Uterus (tissue), 4 donors: ENCODE measurements around the gene EFTUD2. TPM values are rescaled to one million over a fixed set of nuclear protein-coding genes. Genes with fewer than 3 reads are reported as not detected.

Experiments used
- DNase-seq, 2 donors: peaks; one replicate each; pipeline ENCODE4 v3.0.0-alpha.2; 2019 to 2020
- H3K27ac ChIP-seq, 2 donors: fragments of 200-600 bp; sonication (generic); 1 replicate in 1 of 2; 2 replicates in 1 of 2; pipeline ENCODE4 v1.5.1; 2016 to 2018
- H3K27me3 ChIP-seq, 2 donors: fragments of 200-600 bp; sonication (generic); one replicate each; pipeline ENCODE4 v1.5.1; 2018 to 2019; ENCODE audit warnings: control low read depth in 1 of 2
- H3K36me3 ChIP-seq, 2 donors: fragments of 200-600 bp; sonication (generic); one replicate each; pipeline ENCODE4 v1.5.1; 2019; ENCODE audit warnings: control low read depth in 1 of 2
- H3K4me1 ChIP-seq, 2 donors: fragments of 200-600 bp; sonication (generic); one replicate each; pipeline ENCODE4 v1.5.1; 2018 to 2019; ENCODE audit warnings: control low read depth in 1 of 2
- H3K4me3 ChIP-seq, 2 donors: fragments of 200-600 bp; sonication (generic); 1 replicate in 1 of 2; 2 replicates in 1 of 2; pipeline ENCODE4 v1.5.1; 2018 to 2019; ENCODE audit warnings: mild to moderate bottlenecking in 1 of 2
- H3K9me3 ChIP-seq, 2 donors: fragments of 200-600 bp; sonication (generic); one replicate each; pipeline ENCODE4 v1.5.1; 2019; ENCODE audit warnings: control low read depth in 1 of 2
- POLR2A ChIP-seq, 2 donors: fragments of 450-650 bp; IDR thresholded peaks; one replicate each; pipeline ENCODE4 v1.6.1; 2016; ENCODE audit warnings: antibody characterized with exemption in 2 of 2, mild to moderate bottlenecking in 1 of 2, moderate library complexity in 1 of 2
- intact Hi-C: fragments of 100-400 bp; cut with DNase I; formaldehyde crosslinking; loops from one replicate; pipeline ENCODE4 v1.15.1; 2023; ENCODE audit warnings: low total_unique reads
- total RNA-seq, 4 donors: library from RNA; depleted of rRNA in 3 of 4; stranded (reverse); fragments of >200 nt in 3 of 4; gene quantifications; one replicate each; pipeline versions ENCODE4 v1.1.0 to v1.2.4, GENCODE V29; 2014 to 2023
- TF ChIP-seq, protein P1 (sequence below), 4 experiments: fragments of 200-600 bp in 2 of 4; fragments of 450-650 bp in 2 of 4; sonication (generic) in 2 of 4; IDR thresholded peaks; one replicate each; pipeline ENCODE4 v1.5.1; 2016 to 2019; ENCODE audit warnings: antibody characterized with exemption in 4 of 4, mild to moderate bottlenecking in 2 of 4, moderate library complexity in 1 of 4
- donor health status: DM: yes; HTN: yes; CAD: no.

Gene EFTUD2
- total RNA-seq, 4 donors from 2014 or later: 12.4 to 129 (median 64.7) TPM

DNA sequence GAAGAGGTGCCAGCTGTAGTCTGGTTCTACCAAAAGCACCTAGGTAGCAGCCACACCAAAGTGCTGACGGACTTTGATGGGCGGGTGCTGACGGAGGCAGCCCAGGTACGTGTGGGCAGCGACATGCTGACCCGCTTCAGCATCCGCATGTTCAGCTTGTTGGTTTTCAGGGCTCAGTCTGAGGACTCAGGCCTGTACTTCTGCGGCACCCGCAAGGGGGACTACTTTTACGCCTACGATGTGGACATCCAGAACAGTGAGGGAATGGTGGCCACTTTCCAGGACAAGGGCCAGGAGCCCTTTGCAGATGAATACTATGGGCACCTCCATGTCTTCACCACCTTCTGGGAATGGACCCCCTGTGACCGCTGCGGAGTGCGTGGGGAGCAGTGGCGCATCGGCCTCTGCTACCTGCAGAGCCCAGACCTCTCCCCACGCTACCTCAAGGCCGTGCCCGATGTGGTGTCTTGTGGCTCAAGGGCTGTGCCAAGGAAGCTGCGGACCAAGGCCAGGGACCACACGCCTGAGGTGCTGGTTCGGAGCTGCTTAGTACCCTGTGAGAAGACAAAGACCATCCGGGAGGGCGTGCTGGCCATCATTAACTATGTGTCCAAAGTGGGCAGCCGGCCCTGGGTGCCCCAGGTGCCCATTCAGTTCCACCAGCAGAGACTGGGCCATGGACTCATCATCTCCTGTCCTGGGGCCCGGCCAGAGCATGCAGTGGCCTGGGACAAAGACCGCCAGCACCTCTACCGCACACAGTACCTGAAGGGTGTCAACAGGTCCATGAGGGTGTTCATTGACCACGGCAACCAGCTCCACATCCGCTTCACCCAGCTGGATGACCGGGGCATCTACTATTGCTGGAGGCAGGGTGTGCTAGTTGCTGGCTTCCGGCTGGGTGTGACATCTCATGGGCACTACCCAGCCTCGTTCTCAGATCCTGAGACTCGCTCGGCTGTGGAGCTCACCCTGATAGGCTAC, 5.0 kb upstream of the EFTUD2 start:
- H3K4me3 ChIP-seq: no peak overlapping the region
- H3K4me1 ChIP-seq: no peaks in the 10 kb centered on the region
- no peaks in the 10 kb centered on the region for H3K36me3 ChIP-seq
- TF ChIP-seq POLR2A (IDR thresholded peaks at IDR 0.05): no peak
- TF ChIP-seq, protein P1, sequence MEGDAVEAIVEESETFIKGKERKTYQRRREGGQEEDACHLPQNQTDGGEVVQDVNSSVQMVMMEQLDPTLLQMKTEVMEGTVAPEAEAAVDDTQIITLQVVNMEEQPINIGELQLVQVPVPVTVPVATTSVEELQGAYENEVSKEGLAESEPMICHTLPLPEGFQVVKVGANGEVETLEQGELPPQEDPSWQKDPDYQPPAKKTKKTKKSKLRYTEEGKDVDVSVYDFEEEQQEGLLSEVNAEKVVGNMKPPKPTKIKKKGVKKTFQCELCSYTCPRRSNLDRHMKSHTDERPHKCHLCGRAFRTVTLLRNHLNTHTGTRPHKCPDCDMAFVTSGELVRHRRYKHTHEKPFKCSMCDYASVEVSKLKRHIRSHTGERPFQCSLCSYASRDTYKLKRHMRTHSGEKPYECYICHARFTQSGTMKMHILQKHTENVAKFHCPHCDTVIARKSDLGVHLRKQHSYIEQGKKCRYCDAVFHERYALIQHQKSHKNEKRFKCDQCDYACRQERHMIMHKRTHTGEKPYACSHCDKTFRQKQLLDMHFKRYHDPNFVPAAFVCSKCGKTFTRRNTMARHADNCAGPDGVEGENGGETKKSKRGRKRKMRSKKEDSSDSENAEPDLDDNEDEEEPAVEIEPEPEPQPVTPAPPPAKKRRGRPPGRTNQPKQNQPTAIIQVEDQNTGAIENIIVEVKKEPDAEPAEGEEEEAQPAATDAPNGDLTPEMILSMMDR (IDR thresholded peaks at IDR 0.05): no peak
- DNase-seq: peak in 1 of 2 donors; percentile 13
- no peaks in the 10 kb centered on the region for H3K27me3 ChIP-seq
- H3K9me3 ChIP-seq: no peaks in the 10 kb centered on the region
- H3K27ac ChIP-seq: no peak overlapping the region
- intact Hi-C loops: no loop called here

DNA sequence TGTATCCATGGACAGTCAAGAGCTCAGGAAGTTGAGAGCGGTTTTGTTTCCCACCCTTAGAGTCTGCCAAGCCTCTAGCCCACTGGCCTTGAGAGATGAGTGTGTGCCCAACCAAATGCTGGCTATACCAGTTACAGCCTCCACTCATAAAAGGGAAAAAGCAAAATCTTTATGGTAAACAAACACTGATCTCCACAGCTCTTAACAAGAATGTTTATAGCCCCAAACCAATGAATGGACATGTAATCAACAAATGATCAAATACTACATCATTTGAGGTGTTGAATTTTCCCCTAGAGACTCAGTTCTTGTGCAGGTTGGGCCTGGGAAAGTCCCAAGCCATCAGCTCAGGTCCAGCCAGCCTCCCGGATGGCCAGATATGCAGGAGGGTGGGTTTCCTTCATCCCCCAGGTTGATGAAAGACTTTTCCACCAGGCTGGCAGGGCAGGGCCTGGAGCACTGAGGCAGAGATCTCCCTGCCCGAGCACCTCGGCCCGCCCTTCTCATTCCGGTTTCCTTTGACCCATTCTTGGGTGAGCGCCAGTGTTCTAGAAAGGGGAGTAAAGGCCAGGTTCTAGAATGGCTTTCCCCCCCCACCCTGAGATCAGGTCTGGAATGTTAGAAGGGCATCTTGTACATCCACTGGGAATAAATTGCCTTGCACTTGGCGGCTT, 3.9 kb upstream of the EFTUD2 start:
- Histone ChIP-seq H3K9me3 (no peaks in the 10 kb centered on the region), H3K4me3 (no peak overlapping the region), H3K4me1 (no peaks in the 10 kb centered on the region), H3K27me3 (no peaks in the 10 kb centered on the region), H3K27ac (no peak overlapping the region), H3K36me3 (no peaks in the 10 kb centered on the region)
- intact Hi-C loops: no loop called here
- TF ChIP-seq, protein P1 (IDR thresholded peaks at IDR 0.05): no peak
- TF ChIP-seq POLR2A (IDR thresholded peaks at IDR 0.05): no peak
- DNase-seq: no peak

DNA sequence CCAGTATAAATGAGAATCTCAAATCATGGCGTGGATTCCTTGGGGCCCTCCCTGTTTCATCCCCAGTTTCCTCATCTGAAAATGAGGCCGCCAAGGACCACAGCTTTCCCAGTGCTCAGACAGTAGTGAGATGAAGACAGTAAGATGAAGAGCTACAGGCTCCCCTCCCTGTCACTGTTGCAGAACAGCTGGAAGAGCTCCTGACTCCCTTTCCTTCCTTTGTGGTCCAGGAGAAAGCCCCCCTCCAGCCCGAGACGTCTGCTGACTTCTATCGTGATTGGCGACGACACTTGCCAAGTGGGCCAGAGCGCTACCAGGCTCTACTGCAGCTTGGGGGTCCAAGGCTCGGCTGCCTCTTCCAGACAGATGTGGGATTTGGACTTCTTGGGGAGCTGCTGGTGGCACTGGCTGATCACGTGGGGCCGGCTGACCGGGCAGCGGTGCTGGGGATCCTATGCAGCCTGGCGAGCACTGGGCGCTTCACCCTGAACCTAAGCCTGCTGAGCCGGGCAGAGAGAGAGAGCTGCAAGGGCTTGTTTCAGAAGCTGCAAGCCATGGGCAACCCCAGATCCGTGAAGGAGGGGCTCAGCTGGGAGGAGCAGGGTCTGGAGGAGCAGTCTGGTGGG, 3.0 kb upstream of the EFTUD2 start:
- Histone ChIP-seq H3K4me3 (no peak overlapping the region), H3K27me3 (no peaks in the 10 kb centered on the region), H3K36me3 (no peaks in the 10 kb centered on the region), H3K4me1 (no peaks in the 10 kb centered on the region), H3K9me3 (no peaks in the 10 kb centered on the region), H3K27ac (no peak overlapping the region)
- DNase-seq: no peak
- intact Hi-C loops: no loop called here
- TF ChIP-seq, protein P1 (IDR thresholded peaks at IDR 0.05): no peak
- TF ChIP-seq POLR2A (IDR thresholded peaks at IDR 0.05): no peak

DNA sequence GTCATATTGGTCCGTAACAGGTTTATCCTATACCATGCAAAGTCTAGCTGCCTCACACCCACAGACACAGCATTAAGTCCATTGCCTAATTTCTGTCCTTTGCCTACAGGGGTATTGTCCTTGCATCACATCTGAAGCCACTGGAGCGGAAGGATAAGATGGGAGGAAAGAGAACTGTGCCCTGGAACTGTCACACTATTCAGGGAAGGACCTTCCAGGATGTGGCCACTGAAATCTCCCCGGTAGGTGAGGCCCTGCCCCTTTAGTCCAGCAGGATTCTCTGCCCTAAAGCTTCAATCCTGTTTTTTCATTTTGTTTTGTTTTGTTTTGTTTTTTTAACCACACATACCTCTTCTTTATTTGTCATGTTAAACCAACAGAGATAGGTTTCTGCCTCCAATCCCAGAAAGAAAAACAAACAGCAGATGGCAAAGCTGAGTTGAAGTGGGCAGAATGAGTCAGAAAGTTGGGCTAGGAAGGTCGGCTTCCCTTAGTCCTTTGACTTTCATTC, 2.2 kb upstream of the EFTUD2 start:
- DNase-seq: no peak
- intact Hi-C loops: no loop called here
- H3K4me3 ChIP-seq: no peak overlapping the region
- TF ChIP-seq POLR2A (IDR thresholded peaks at IDR 0.05): no peak
- TF ChIP-seq, protein P1 (IDR thresholded peaks at IDR 0.05): no peak
- no peaks in the 10 kb centered on the region for H3K9me3 ChIP-seq
- no peak overlapping the region for H3K27ac ChIP-seq
- H3K27me3 ChIP-seq: no peaks in the 10 kb centered on the region
- no peaks in the 10 kb centered on the region for H3K36me3 ChIP-seq
- no peaks in the 10 kb centered on the region for H3K4me1 ChIP-seq
